ENCODE data around the gene TUBA3D. TPM values are rescaled to one million over a fixed set of nuclear protein-coding genes. Genes with fewer than 3 reads are reported as not detected.
"Not testable (repeated sequence)": the region's sequence is repeated elsewhere in the genome, so short reads cannot be mapped to it uniquely, and the experiment has no call there.

The TUBA3D gene
- not detected in 2 replicates for total RNA-seq

GRCh38 chr2:131475831-131476230, at the start of gene TUBA3D:
Gene TUBA3D (plus strand): TSS chr2:131476119. CDS start chr2:131476200, 81 bp downstream.
- no peak for DNase-seq

GRCh38 chr2:131426727-131427126, 49.2 kb upstream of the TUBA3D start:
- no peak for DNase-seq

- DNase-seq = no peak
Measured at GRCh38 chr2:131431336-131431735, 44.6 kb upstream of the TUBA3D start.

- DNase-seq = not testable (repeated sequence)
Measured at GRCh38 chr2:131440742-131441468, 35.0 kb upstream of the TUBA3D start.

DNA sequence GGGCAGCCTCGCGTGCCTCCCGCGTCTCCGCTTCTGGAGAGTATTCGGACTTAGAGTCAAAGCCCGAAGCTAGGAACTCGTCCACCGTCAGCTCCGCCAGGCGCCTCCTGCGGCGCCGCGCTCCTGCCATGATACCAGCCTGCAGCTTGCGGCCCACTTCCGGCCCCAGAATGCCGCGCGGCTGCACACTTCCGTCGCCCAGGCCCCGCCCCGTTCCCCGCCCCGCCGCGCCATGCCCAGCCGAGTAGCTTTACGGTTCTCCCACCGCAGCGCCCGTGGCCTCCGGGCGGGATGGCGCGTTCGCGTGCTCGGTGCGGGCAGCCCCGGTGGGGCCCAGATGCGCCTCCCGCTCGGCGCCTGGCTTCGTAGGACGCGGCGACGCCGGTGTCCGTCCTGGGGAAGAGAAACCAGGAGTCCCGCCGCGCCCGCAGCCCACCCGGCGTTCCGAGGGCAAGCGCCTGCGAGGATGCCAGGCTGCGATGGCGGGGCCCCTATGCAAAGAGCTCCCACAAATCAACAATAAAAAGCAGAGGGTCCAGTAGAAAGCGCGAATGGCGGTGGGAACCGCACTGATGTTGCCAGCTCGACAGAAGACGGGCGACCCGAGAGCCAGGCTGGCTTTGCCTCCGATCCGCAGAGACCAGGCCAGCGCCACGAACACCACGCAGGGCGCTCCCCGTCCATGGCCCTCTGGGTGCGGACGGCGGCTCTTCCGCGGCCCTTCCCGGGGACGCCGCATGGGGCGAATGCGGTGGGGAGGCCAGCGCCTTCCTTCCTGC, 31.0 kb upstream of the TUBA3D start:
- DNase-seq = not testable (repeated sequence)

GRCh38 chr2:131445515-131445797, 30.5 kb upstream of the TUBA3D start:
- not testable (repeated sequence) for DNase-seq

- DNase-seq = no peak
Measured at GRCh38 chr2:131445896-131446295, 30.0 kb upstream of the TUBA3D start.

GRCh38 chr2:131447981-131448380, 27.9 kb upstream of the TUBA3D start:
- not testable (repeated sequence) for DNase-seq

DNA sequence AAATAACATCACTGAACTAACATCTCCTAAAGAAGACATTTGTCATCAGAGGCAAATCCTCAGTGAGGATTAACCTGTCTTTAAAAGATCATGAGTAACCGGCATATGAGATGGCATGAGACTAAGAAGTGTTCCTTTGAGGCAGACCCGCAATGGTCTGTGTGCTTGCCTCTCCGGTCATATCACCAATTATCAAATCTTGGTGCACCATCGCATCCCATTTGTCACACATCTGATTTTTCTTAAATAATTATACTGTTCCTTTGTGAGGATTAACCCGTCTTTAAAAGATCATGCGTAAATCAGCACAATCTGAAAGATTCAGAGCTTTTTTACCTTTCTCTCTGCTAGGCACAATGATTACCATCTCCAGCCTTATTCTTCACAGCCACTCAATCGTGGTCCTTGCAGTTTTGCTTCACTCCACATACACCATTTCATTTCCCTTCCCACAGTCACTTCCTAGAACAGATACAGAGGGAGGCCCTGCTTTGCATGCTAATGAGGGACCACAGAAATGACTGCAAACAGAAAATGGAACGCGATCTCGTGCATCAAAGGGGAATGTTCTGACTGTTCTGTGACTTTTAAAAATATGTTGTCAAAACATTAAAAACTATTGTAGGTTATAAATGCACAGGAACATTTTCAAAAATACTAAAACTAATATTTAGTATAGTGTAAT, 24.5 kb upstream of the TUBA3D start:
- DNase-seq = not testable (repeated sequence)

GRCh38 chr2:131454914-131455313, 21.0 kb upstream of the TUBA3D start:
- not testable (repeated sequence) for DNase-seq

DNA sequence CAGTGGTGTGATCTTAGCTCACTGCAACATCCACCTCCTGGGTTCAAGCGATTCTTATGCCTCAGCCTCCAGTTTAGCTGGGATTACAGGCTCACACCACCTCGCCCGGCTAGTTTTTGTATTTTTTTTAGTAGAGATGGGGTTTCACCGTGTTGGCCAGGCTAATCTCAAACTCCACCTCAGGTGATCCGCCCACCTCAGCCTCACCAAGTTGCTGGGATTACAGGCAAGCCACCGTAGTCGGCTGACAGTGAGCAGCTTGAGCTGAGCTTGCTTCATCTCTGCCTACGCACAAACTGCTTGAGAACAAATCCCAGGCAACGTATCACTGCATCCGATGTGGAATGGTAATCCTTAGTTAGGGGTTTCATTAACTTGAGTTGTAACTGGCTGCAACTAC, 8.2 kb upstream of the TUBA3D start:
- not testable (repeated sequence) for DNase-seq

- not testable (repeated sequence) for DNase-seq
Measured at GRCh38 chr2:131470944-131471343, 5.0 kb upstream of the TUBA3D start.

DNA sequence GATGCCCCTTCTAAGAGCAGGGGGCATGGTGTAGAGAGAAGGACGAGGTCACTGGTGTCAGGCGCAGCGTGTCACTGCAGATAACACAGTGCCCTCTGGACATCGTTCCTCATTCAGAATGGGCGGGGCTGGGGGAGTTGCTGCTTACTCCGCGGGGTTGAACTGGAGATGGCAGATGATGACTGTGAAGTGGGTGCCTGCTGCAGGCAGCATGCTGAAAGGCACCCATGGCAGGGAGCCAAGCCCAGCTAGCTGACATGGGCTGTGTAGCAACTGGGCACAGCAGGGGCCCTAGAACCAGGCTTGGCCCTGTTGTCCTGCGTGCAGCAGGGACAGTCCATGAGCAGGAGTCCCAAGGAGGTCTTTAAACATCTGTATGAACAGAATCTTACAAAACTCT, 4.3 kb upstream of the TUBA3D start:
- not testable (repeated sequence) for DNase-seq

DNA sequence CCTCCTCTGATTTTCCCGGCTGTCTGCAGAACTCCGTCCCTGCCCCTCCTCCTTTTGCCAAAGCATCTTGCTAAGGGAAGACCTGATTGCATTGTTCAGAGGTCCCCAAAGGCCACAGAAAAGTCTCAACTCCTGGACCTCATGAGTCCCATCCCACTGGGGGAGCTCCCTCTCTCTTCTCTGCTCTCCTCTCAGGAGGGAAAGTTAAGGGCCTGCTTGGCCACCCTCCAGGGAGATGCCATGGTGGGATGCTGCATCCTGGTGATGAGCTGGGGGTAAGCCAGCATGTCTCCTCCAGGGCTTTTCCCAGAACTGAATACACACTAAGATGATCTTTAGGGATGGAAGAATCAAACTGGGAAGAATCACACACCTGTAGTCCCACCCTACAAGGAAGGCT, 2.7 kb upstream of the TUBA3D start:
- DNase-seq = not testable (repeated sequence)

DNA sequence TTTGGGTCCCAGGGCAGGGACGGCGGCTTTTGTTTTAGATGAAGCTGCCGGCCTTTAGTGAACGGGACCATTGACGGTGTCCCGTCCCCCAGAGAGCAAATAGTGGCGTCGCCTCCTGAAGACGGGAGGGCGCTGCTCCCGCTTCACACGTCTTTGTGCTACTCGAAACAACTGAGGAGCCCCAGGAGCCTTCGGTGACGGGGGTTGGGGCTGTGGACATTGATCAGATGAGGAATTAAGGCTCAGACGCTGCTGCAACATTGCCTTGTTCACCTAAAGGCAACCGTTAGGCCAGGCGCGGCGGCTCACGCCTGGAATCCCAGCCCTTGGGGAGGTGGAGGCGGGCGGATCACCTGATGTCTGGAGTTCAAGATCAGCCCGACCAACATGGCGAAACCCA, 444 bp downstream of the TUBA3D start:
- not testable (repeated sequence) for DNase-seq

DNA sequence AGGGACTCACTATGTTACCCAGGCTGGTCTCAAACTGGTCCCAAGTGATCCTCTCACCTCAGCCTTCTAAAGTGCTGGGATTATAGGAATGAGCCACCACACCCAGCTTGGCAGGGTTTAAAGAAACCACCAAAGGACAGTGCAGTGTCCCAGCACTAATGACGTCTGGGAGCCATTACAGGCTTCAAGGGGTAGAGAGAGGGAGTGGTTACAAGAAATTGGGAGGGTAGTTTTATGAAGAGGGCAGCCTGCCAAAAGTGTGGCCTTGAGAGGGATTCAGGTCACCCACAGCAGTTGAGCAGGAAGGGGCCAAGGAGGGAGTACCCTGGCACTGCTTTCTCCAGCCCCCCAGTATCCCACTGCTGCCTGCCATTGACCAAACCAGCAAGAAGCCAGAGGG, 1.3 kb downstream of the TUBA3D start:
- DNase-seq = not testable (repeated sequence)

GRCh38 chr2:131478074-131478849, 2.3 kb downstream of the TUBA3D start:
- DNase-seq = not testable (repeated sequence)

- not testable (repeated sequence) for DNase-seq
Measured at GRCh38 chr2:131478850-131479461, 3.0 kb downstream of the TUBA3D start.

- DNase-seq = not testable (repeated sequence)
Measured at GRCh38 chr2:131480351-131480750, 4.4 kb downstream of the TUBA3D start.

DNA sequence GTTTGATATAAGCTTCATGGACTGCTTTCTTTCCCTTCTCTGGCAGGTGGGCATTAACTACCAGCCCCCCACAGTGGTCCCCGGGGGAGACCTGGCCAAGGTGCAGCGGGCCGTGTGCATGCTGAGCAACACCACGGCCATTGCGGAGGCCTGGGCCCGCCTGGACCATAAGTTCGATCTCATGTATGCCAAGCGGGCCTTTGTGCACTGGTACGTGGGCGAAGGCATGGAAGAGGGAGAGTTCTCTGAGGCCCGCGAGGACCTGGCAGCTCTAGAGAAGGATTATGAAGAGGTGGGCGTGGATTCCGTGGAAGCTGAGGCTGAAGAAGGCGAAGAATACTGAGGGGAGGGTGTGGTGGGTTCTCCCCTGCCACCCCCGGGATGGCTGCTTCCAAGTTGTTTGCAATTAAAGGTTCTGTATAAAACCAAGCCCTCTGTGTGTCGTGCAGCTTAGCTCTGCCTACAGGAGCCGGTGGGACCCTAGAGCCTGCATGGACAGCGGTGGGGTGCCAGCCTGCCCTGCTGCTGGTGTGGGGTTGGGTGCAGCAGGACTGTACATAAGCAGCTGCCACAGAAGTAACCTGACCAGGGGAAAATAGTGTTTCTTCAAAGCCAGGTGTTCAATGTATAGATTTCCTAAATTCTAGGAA, 6.7 kb downstream of the TUBA3D start:
- not testable (repeated sequence) for DNase-seq

- DNase-seq = not testable (repeated sequence)
Measured at GRCh38 chr2:131483981-131484820, 8.3 kb downstream of the TUBA3D start.
